ENCODE results near the gene LMF1. TPM values are rescaled to one million over a fixed set of nuclear protein-coding genes. Genes with fewer than 3 reads are reported as not detected.

LMF1 gene
- total RNA-seq, 2 donors from 2014 or later, result 86.1 to 87.5 TPM

DNA sequence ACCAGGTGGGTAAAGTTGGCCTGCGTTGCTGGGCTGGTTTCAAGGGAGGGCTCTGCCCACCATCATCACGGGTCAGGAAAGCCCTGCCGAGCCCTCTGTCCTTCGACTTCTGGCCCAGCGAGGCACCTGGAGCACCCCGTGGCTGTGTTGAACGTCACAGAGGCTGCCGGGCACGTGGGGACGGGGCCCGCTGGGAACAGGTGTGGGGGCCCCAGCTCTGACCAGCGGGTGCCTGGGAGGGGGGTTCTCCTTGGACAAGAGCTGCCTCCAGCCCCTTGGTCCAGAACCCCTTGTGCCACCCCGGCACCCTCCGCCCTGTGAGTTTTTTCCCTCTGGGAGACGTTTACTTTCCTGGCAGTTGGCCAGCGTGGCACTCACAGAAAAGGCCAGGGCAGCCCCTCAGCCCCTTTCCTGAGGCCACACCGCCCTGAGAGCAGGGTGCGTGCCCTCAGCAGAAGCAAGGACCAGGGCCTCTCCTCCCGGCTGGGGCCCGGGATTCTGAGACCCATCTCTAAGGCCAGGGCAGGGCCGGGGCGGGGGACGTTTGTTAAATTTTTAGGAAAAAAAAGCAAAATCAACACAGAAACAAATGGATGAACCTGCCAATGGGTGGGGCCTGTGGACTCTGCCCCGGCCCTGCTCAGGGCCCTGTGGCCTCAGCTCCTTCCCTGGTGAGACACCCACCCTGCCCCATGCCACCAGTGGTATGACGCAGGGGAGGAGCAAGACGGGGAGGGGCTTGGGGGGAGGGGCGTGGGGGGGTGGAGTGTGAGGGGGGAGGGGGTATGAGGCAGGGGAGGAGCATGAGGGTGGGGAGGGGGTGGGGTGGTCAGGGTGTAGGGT is 139.0 kb downstream of the LMF1 start:
- no peaks in the 10 kb centered on the region for H3K27me3 ChIP-seq (replicated peaks; ENCODE audit: insufficient read depth)
- intact Hi-C loops (cut with DNase I), result no loop called here
- no peak overlapping the region for H3K27ac ChIP-seq
- TF ChIP-seq, protein P1, sequence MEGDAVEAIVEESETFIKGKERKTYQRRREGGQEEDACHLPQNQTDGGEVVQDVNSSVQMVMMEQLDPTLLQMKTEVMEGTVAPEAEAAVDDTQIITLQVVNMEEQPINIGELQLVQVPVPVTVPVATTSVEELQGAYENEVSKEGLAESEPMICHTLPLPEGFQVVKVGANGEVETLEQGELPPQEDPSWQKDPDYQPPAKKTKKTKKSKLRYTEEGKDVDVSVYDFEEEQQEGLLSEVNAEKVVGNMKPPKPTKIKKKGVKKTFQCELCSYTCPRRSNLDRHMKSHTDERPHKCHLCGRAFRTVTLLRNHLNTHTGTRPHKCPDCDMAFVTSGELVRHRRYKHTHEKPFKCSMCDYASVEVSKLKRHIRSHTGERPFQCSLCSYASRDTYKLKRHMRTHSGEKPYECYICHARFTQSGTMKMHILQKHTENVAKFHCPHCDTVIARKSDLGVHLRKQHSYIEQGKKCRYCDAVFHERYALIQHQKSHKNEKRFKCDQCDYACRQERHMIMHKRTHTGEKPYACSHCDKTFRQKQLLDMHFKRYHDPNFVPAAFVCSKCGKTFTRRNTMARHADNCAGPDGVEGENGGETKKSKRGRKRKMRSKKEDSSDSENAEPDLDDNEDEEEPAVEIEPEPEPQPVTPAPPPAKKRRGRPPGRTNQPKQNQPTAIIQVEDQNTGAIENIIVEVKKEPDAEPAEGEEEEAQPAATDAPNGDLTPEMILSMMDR (IDR thresholded peaks at IDR 0.05), result no peak
- TF ChIP-seq POLR2A (IDR thresholded peaks at IDR 0.05), result no peak
- TF ChIP-seq POLR2AphosphoS5 (IDR thresholded peaks at IDR 0.05), result no peak
- WGBS, result 58% methylated on average over 25 of the region's 27 CpGs
- DNase-seq (ENCODE audit: low spot score), result no peak
- no peaks in the 10 kb centered on the region for H3K36me3 ChIP-seq
- no peaks in the 10 kb centered on the region for H3K4me1 ChIP-seq (replicated peaks)
- H3K4me3 ChIP-seq, result no peak overlapping the region
- no peaks in the 10 kb centered on the region for H3K9me3 ChIP-seq

DNA sequence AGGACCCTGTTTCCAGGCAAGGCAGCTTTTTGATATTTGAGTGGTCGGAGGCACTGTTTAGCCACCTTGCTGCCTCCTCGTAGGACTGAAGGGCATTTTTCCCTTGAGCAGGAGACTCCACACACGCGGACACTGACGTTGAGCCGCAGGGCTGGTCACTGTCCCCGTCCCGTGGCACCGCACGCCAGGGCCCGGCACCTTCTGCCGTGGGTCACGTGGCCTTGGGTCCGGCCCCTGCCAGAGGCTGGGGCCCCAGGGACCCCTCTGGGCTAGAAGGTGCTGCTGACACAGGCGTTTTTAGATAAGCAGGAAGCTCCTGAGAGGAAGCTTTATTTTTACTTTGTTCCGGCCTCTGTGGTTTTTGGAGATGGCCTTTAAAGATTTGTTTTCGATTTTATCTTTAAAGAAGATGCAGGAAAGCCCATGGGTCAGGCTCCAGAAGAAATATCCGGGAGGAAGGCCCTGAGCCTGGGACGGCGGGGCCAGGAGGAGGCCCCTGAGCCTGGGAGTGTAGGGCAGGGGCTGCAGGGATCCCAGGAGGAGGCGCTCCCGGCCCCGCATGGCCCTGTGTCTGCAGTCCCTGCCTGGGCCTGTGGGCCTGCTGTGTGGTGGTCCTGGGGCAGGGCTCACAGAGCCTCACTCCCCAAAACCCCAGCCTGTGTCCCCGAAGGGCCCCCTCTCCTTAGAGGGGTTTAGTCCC is 139.8 kb downstream of the LMF1 start:
- H3K4me3 ChIP-seq, result no peak overlapping the region
- DNase-seq (ENCODE audit: low spot score), result no peak
- H3K27me3 ChIP-seq (replicated peaks; ENCODE audit: insufficient read depth), result no peaks in the 10 kb centered on the region
- intact Hi-C loops (cut with DNase I), result no loop called here
- H3K9me3 ChIP-seq, result no peaks in the 10 kb centered on the region
- no peak for TF ChIP-seq POLR2AphosphoS5 (IDR thresholded peaks at IDR 0.05)
- TF ChIP-seq, protein P1 (IDR thresholded peaks at IDR 0.05), result no peak
- TF ChIP-seq POLR2A (IDR thresholded peaks at IDR 0.05), result no peak
- H3K27ac ChIP-seq, result no peak overlapping the region
- H3K4me1 ChIP-seq (replicated peaks), result no peaks in the 10 kb centered on the region
- 57% methylated on average over 23 of the region's 24 CpGs for WGBS
- no peaks in the 10 kb centered on the region for H3K36me3 ChIP-seq

DNA sequence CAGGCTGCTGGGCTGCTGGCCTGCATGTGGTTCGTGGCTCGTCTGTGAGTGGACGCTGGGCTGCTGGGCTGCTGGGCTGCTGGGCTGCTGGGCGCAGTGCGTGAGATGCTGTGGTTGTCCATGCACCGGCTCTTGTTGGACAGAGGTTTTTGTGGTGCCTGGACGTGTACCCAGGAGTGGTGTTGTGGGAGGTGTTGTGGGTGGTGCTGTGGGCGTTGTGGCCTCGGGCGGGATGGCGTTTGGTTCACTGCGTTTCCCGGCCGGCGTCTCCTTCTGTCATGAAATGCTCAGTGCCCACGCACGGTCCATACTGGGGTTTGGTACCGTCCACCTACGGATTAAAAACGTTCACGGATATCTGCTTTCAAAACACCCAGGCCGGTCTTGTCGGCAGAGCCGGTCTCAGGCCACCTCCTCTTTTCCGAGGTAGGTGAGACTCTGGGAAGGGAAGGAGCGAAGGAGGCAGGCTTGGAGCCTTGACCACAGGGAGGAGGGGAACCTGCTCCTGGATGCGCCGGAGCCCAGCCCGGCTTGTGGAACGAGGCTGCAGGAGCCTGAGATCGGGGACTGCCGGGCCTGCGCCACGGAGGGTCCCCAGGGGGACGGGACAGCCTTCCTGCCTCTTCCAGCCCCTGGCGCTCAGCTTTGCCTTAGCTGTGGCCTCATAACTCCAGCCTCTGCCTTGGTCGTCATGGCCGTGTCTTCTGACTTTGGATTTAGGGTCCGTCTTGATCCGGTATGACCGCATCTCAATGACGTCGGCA is 140.5 kb downstream of the LMF1 start:
- H3K4me1 ChIP-seq (replicated peaks), result no peaks in the 10 kb centered on the region
- TF ChIP-seq POLR2AphosphoS5 (IDR thresholded peaks at IDR 0.05) (no peak), POLR2A (IDR thresholded peaks at IDR 0.05) (no peak)
- TF ChIP-seq, protein P1 (IDR thresholded peaks at IDR 0.05), result no peak
- WGBS, result 85% methylated on average over 43 of the region's 43 CpGs
- DNase-seq (ENCODE audit: low spot score), result no peak
- no peaks in the 10 kb centered on the region for H3K36me3 ChIP-seq
- no peaks in the 10 kb centered on the region for H3K9me3 ChIP-seq
- intact Hi-C loops (cut with DNase I), result no loop called here
- H3K27me3 ChIP-seq (replicated peaks; ENCODE audit: insufficient read depth), result no peaks in the 10 kb centered on the region
- H3K27ac ChIP-seq, result no peak overlapping the region
- H3K4me3 ChIP-seq, result no peak overlapping the region

DNA sequence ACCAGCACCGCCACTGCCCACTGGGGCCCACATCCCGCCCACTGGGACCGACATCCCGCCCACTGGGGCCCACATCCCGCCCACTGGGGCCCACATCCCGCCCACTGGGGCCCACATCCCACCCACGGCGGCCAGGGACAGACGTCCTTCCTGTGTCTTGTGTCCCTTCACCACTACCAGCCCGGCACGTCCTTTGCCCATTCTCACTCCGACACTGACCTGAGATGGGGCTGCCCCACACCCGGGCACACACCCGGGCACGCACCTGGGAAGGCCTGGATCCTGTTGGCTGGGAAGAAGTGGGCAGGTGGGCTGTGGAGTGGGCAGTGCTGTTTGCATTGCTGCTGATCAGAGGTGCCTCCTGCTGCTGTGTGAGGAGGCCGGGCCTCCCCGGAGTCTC is 141.9 kb downstream of the LMF1 start:
- H3K36me3 ChIP-seq, result no peaks in the 10 kb centered on the region
- TF ChIP-seq, protein P1 (IDR thresholded peaks at IDR 0.05), result no peak
- no peak for TF ChIP-seq POLR2AphosphoS5 (IDR thresholded peaks at IDR 0.05)
- no peak for TF ChIP-seq POLR2A (IDR thresholded peaks at IDR 0.05)
- H3K27ac ChIP-seq, result no peak overlapping the region
- H3K9me3 ChIP-seq, result no peaks in the 10 kb centered on the region
- no peaks in the 10 kb centered on the region for H3K27me3 ChIP-seq (replicated peaks; ENCODE audit: insufficient read depth)
- no peaks in the 10 kb centered on the region for H3K4me1 ChIP-seq (replicated peaks)
- H3K4me3 ChIP-seq, result no peak overlapping the region
- no peak for DNase-seq (ENCODE audit: low spot score)
- intact Hi-C loops (cut with DNase I), result no loop called here
- 90% methylated on average over 17 of the region's 17 CpGs for WGBS

Measured in prostate gland (tissue), 2 donors.